MCF 10A (cell line): ENCODE data around the gene SUN3. TPM values are rescaled to one million over a fixed set of nuclear protein-coding genes. Genes with fewer than 3 reads are reported as not detected.
"Not testable (repeated sequence)": the region's sequence is repeated elsewhere in the genome, so short reads cannot be mapped to it uniquely, and the experiment has no call there.

Experiments
- BruUV-seq: library from RNA; stranded (reverse); fragments of 400-500 nt; replicated peaks from 2 replicates; lab custom pipeline; 2021; lab: Mats Ljungman, UMichigan
- CTCF ChIA-PET: fragments of 300-600 bp; sonication (Branson Sonifier 250); formaldehyde crosslinking; extraction: SDS; loops from one replicate; lab custom pipeline; 2021; ENCODE audit warnings: antibody characterized with exemption, inconsistent platforms; lab: Yijun Ruan, JAX
- POLR2A ChIA-PET: fragments of 300-600, 350-650 bp; sonication (Branson Sonifier 250); formaldehyde crosslinking; extraction: SDS; loops from one replicate; lab custom pipeline; 2020; ENCODE audit warnings: antibody characterized with exemption, inconsistent platforms; lab: Yijun Ruan, JAX
- DNase-seq: peaks from one replicate; pipeline ENCODE4 v3.0.0-alpha.2; 2018; ENCODE audit not compliant: unreplicated experiment
- H3K27ac Mint-ChIP-seq: one replicate; pipeline ENCODE4 v1.8.0; 2022; ENCODE audit warnings: mild to moderate bottlenecking, low read depth, mixed read lengths; ENCODE audit not compliant: unreplicated experiment
- H3K27me3 Mint-ChIP-seq: one replicate; pipeline ENCODE4 v1.8.0; 2022; ENCODE audit warnings: mixed read lengths; ENCODE audit not compliant: insufficient read depth, unreplicated experiment
- H3K36me3 Mint-ChIP-seq: one replicate; pipeline ENCODE4 v1.8.0; 2022; ENCODE audit warnings: mild to moderate bottlenecking, moderate library complexity, mixed read lengths; ENCODE audit not compliant: insufficient read depth, unreplicated experiment
- H3K4me1 Mint-ChIP-seq: one replicate; pipeline ENCODE4 v1.8.0; 2022; ENCODE audit warnings: mixed read lengths; ENCODE audit not compliant: insufficient read depth, unreplicated experiment
- H3K4me3 Mint-ChIP-seq: one replicate; pipeline ENCODE4 v1.8.0; 2022; ENCODE audit warnings: mild to moderate bottlenecking, moderate library complexity, mixed read lengths; ENCODE audit not compliant: unreplicated experiment
- H3K9me3 Mint-ChIP-seq: one replicate; pipeline ENCODE4 v1.8.0; 2022; ENCODE audit warnings: mixed read lengths; ENCODE audit not compliant: unreplicated experiment
- CTCF ChIP-seq: fragments of 200-600 bp; IDR thresholded peaks from one replicate; pipeline ENCODE4 v1.8.0; 2022; ENCODE audit warnings: antibody characterized with exemption, mild to moderate bottlenecking; ENCODE audit not compliant: unreplicated experiment
- intact Hi-C: fragments of 100-400 bp; cut with micrococcal nuclease; formaldehyde crosslinking; loops from 2 replicates; pipeline ENCODE4 v1.14.1; 2022
- total RNA-seq: library from RNA; stranded (reverse); gene quantifications from 2 replicates; pipeline ENCODE4 v1.2.3, GENCODE V29; 2022

The SUN3 gene
- total RNA-seq, 1 experiment from 2014 or later: not detected

GRCh38 chr7:48004032-48004431 lies 24.9 kb downstream of the SUN3 start:
- H3K9me3 Mint-ChIP-seq: no peaks in the 10 kb centered on the region
- BruUV-seq: no TSS peak
- CTCF ChIA-PET: interaction anchor here (0.7 to 2.2 kb wide), 3 partner anchors 11 to 117 kb away, joined by 3 to 6 read pairs (median 4); no protein-coding TSS in a partner anchor
- DNase-seq: no peak
- TF ChIP-seq CTCF: no peak
- no peak overlapping the region for H3K4me3 Mint-ChIP-seq
- no peak overlapping the region for H3K27ac Mint-ChIP-seq
- intact Hi-C loops: no loop called here
- no peaks in the 10 kb centered on the region for H3K27me3 Mint-ChIP-seq
- H3K36me3 Mint-ChIP-seq: no peaks in the 10 kb centered on the region
- POLR2A ChIA-PET: no interaction called here
- peaks cover 10% of the 10 kb centered on the region for H3K4me1 Mint-ChIP-seq

- intact Hi-C loops, H3K4me3 Mint-ChIP-seq, H3K27me3 Mint-ChIP-seq, H3K36me3 Mint-ChIP-seq, H3K9me3 Mint-ChIP-seq, BruUV-seq: not testable (repeated sequence)
- Mint-ChIP-seq H3K27ac (peak overlapping the region; percentile 7), H3K4me1 (peaks cover 10% of the 10 kb centered on the region)
- peak; percentile 35 for DNase-seq
- CTCF ChIA-PET: interaction anchor here (0.7 to 1.8 kb wide), 7 partner anchors 9 to 504 kb away, joined by 3 to 12 read pairs (median 3); no protein-coding TSS in a partner anchor
- POLR2A ChIA-PET: interaction anchor here (1.4 kb wide), 1 partner anchor 85 kb away, joined by 4 read pairs; no protein-coding TSS in a partner anchor
Observed at GRCh38 chr7:48000164-48000563, 28.7 kb downstream of the SUN3 start.

DNA sequence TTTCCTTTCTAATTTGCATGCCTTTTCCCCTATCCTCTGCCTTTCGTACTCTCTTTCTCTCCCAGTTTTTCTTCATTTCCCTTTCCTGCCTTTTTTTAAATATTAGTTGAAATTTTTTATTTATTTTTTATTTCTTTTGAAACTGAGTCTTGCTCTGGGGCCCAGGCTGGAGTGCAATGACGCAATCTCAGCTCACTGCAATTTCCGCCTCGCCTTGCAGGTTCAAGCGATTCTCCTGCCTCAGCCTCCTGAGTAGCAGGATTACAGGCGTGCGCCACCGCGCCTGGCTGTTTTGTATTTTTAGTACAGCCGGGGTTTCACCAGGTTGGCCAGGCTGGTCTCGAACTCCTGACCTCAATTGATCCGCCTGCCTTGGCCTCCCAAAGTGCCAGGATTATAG lies 29.5 kb downstream of the SUN3 start:
- no TSS peak for BruUV-seq
- H3K36me3 Mint-ChIP-seq: no peaks in the 10 kb centered on the region

DNA sequence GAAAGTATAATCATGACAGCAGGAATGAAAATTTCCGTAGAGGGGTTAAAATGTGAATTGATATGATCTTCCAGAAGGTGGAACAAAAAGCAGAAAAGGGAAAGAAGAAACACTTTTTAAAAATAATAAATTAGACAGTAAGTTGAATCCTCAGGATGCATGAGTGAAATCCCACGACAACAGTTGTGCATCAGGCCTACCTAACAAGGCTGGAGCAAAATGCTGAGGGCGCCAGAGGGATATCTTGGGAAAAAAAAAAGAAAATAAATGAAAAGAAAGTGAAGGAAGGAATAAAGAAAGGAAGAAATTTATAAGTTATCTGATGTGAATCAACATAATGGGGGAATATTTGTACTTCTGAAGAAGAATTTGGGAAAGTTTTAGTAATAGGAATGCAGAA lies 36.5 kb downstream of the SUN3 start:
- Mint-ChIP-seq H3K4me3 (no peak overlapping the region), H3K36me3 (no peaks in the 10 kb centered on the region), H3K27ac (no peak overlapping the region), H3K9me3 (peaks cover 6% of the 10 kb centered on the region), H3K27me3 (no peaks in the 10 kb centered on the region), H3K4me1 (no peaks in the 10 kb centered on the region)
- intact Hi-C loops: no loop called here
- POLR2A ChIA-PET: no interaction called here
- DNase-seq: no peak
- no peak for TF ChIP-seq CTCF
- CTCF ChIA-PET: interaction anchor here (0.9 to 1.3 kb wide), 2 partner anchors 11 to 117 kb away, joined by 4 read pairs; no protein-coding TSS in a partner anchor
- no TSS peak for BruUV-seq

More for the DNA sequence above, 29.5 kb downstream of the SUN3 start:
- H3K27ac Mint-ChIP-seq: no peak overlapping the region
- TF ChIP-seq CTCF: no peak
- H3K27me3 Mint-ChIP-seq: no peaks in the 10 kb centered on the region
- POLR2A ChIA-PET: interaction anchor here (1.4 kb wide), 1 partner anchor 85 kb away, joined by 4 read pairs; no protein-coding TSS in a partner anchor
- CTCF ChIA-PET: interaction anchor here (0.8 to 1.8 kb wide), 5 partner anchors 11 to 263 kb away, joined by 3 to 12 read pairs (median 7); no protein-coding TSS in a partner anchor
- peaks cover 5% of the 10 kb centered on the region for H3K9me3 Mint-ChIP-seq
- no peak for DNase-seq
- no peak overlapping the region for H3K4me3 Mint-ChIP-seq
- H3K4me1 Mint-ChIP-seq: peaks cover 10% of the 10 kb centered on the region
- intact Hi-C loops: no loop called here
